Rectal smooth muscle tissue (tissue), 1 donor: ENCODE results near the gene NTNG1.
"Not testable (repeated sequence)": the region's sequence is repeated elsewhere in the genome, so short reads cannot be mapped to it uniquely, and the experiment has no call there.

Experiments used
- H3K27ac ChIP-seq: one replicate; pipeline ENCODE4 v1.7.0; 2013; ENCODE audit warnings: low read depth, low read length, inconsistent platforms
- H3K27me3 ChIP-seq: one replicate; pipeline ENCODE4 v1.7.0; 2013; ENCODE audit warnings: low read length; ENCODE audit not compliant: control insufficient read depth, insufficient read depth
- H3K36me3 ChIP-seq: one replicate; pipeline ENCODE4 v1.7.0; 2013; ENCODE audit warnings: low read length; ENCODE audit not compliant: control insufficient read depth, insufficient read depth
- H3K4me1 ChIP-seq: one replicate; pipeline ENCODE4 v1.7.0; 2013; ENCODE audit warnings: low read length; ENCODE audit not compliant: control insufficient read depth, insufficient read depth
- H3K4me3 ChIP-seq: one replicate; pipeline ENCODE4 v1.7.0; 2013; ENCODE audit warnings: low read length
- H3K9ac ChIP-seq: one replicate; pipeline ENCODE4 v1.7.0; 2013; ENCODE audit warnings: low read length

Gene NTNG1

GRCh38 chr1:107228704-107229371 lies 88.0 kb downstream of the NTNG1 start:
- H3K36me3 ChIP-seq, result no peaks in the 10 kb centered on the region

DNA sequence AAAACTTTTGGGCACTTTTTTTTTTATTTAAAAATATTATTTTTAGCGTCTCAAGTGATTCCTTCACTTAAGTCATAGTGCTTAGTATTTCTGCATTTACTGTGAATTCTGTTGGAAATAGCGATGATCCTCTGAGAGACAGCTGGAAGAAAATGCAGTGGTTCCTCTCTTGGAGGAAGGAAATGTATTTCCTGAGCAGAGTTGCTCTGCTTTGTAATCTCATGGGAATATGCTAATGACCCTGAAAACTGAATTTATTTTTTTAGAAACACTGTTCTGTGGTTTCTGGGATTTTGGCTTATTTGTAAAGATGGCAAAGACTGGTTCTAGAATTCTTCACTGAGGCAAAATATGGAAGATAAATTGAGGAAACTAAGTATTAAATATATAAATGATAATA lies 88.9 kb downstream of the NTNG1 start:
- no peaks in the 10 kb centered on the region for H3K4me1 ChIP-seq
- no peaks in the 10 kb centered on the region for H3K36me3 ChIP-seq
- H3K27ac ChIP-seq, result no peak overlapping the region
- H3K4me3 ChIP-seq, result no peak overlapping the region
- H3K27me3 ChIP-seq, result no peaks in the 10 kb centered on the region
- H3K9ac ChIP-seq, result no peak overlapping the region

More at GRCh38 chr1:107228704-107229371, 88.0 kb downstream of the NTNG1 start:
- no peak overlapping the region for H3K9ac ChIP-seq
- no peaks in the 10 kb centered on the region for H3K27me3 ChIP-seq
- no peaks in the 10 kb centered on the region for H3K4me1 ChIP-seq
- no peak overlapping the region for H3K4me3 ChIP-seq
- H3K27ac ChIP-seq, result no peak overlapping the region

DNA sequence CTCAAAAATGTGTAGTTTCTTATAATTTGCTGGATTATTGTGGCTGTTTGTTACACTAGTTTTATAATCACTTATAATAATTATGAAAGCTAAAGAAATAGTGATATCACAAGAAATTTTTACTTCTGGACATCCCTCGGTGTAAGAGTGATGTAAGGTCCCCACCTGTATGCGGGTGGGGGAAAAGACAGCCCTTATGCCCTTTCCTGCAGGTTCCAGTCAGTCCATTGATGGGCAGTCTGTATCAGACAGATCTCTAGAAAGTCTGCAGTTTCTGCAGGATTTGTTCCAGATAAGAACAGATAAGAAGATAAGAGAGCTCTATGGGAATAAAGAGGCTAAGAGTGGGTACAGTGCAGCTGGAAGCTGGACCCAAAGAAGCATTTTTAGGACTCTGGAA lies 89.3 kb downstream of the NTNG1 start:
- Histone ChIP-seq H3K36me3 (no peaks in the 10 kb centered on the region), H3K27ac (no peak overlapping the region), H3K4me1 (no peaks in the 10 kb centered on the region), H3K27me3 (no peaks in the 10 kb centered on the region), H3K9ac (no peak overlapping the region), H3K4me3 (no peak overlapping the region)

DNA sequence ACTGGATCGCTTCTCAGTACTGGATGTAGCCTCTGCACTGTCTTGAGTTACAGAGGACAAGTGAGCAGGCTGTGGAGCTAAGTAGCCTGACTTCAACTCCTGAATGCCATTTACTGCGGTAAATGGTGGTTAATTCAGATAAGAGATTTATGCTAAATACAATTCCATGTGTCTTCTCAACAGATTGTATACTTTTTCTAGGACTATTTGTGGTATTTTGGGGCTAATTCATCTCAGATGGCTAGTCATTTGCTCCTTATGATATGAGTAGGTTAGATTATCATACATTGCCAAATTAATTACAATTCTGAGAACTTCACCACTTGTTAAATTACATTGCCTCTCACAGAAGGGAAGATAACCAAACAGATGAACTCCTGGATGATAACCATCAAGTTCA lies 90.5 kb downstream of the NTNG1 start:
- Histone ChIP-seq H3K36me3 (no peaks in the 10 kb centered on the region), H3K9ac (no peak overlapping the region), H3K27ac (no peak overlapping the region), H3K27me3 (no peaks in the 10 kb centered on the region), H3K4me1 (no peaks in the 10 kb centered on the region), H3K4me3 (no peak overlapping the region)

GRCh38 chr1:107232426-107232825 lies 91.6 kb downstream of the NTNG1 start:
- no peaks in the 10 kb centered on the region for H3K27me3 ChIP-seq
- no peaks in the 10 kb centered on the region for H3K4me1 ChIP-seq
- no peak overlapping the region for H3K4me3 ChIP-seq
- H3K36me3 ChIP-seq, result no peaks in the 10 kb centered on the region
- H3K27ac ChIP-seq, result no peak overlapping the region
- H3K9ac ChIP-seq, result no peak overlapping the region

GRCh38 chr1:107236760-107237159 lies 95.9 kb downstream of the NTNG1 start:
- not testable (repeated sequence) for H3K27ac ChIP-seq, H3K4me1 ChIP-seq, H3K27me3 ChIP-seq, H3K4me3 ChIP-seq, H3K9ac ChIP-seq, H3K36me3 ChIP-seq

DNA sequence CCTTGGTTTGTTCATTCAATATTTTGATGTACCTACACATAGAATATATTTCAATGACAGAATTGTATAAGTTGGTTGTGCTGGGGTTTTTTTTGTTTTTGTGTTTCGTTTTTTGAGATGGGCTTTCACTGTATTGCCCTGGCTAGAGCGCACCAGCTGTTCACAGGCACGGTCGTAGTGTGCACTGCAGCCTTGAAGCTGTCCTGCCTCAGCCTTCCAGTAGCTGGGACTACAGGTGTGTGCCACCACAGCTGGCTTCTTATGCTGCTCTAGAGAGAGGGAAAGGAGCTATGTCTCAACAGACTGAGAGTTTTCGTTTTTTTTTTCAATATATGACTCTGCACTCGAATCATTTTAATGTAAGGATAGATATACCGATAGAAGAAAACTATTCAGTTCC lies 102.6 kb downstream of the NTNG1 start:
- Histone ChIP-seq H3K4me3 (no peak overlapping the region), H3K4me1 (no peaks in the 10 kb centered on the region), H3K9ac (no peak overlapping the region), H3K36me3 (no peaks in the 10 kb centered on the region), H3K27ac (no peak overlapping the region), H3K27me3 (no peaks in the 10 kb centered on the region)

DNA sequence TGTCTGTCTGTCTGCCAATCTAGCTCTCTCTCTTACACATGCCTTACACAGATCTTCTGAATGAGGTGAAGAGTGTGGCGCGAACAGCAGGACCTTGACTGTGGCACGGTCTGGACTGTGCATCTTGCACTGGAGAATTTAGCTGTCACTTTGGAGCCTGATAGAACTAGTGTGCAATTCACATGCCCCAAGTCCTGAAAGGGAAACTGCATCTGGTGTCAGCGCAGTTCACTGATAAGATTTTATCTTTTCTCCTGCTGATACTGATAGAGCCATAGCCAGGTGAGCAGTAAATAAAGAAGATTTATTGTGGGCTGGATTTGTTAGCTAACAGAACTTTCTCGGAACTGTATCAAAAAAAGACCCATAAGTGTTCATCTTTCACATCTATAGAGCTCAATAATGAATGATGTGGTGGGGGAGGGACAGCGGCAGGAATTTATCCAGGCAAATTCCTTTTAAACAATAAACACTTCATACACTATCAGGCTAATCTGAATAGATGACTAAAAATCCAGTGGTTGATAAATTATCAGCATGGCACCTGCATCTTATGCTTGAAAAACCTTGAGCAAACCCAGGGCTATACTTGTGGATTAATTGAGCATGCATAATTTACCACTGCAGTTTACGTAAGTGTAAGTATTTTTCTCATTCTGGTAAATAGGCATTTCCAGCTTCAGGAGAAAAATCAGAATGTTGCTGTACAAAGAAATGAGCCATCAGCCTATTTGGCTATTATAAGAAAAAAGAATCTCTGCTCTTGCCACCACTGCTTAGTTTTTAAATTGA lies 104.1 kb downstream of the NTNG1 start:
- Histone ChIP-seq H3K36me3 (no peaks in the 10 kb centered on the region), H3K9ac (no peak overlapping the region), H3K27ac (no peak overlapping the region), H3K27me3 (no peaks in the 10 kb centered on the region), H3K4me3 (no peak overlapping the region), H3K4me1 (no peaks in the 10 kb centered on the region)

DNA sequence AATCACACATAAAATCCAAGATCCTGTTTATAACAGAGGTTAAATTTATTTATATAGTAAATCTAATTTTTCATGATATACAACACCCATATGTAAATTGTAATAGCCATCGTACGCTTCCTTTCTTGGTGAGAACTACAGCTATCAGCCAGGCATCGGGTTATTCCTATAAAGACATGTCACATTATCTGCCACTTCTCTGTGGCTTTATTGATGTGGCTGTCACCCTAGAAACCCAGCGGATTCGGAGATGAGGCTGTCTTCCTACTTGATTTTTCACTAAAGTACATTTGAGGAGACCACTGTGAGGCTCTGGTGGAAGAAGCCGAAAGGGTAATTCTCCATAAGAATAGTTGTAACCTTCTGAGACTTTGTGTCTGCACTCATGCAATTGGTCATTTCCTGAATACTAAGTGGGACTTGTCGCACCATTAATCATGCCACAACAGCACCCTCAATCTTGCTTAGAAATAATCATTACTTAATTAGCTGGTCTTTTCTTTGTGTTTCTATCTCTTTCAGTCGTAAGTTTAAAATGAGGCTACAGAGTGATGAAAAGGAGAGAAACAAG lies 106.0 kb downstream of the NTNG1 start:
- no peaks in the 10 kb centered on the region for H3K27me3 ChIP-seq
- no peak overlapping the region for H3K9ac ChIP-seq
- H3K36me3 ChIP-seq, result no peaks in the 10 kb centered on the region
- no peak overlapping the region for H3K27ac ChIP-seq
- H3K4me3 ChIP-seq, result no peak overlapping the region
- H3K4me1 ChIP-seq, result no peaks in the 10 kb centered on the region

DNA sequence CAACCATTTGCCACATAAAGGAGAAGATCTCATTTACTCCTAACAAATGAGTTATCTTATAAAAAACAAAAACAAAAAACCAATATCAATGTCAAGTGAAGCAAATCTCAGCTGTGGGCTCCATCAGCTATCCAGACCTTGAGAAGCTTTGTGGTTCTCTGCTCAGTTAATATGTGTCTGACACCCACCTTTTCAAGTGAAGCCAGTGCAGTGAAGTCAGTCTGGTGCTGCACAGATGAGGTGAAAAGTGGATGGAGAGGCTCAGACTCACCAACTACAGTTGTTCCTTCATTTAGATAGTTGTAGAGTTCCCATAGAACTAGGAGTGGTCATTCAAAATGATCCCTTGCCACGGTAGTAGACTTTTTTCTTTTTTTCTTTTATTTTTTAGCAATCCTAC lies 106.8 kb downstream of the NTNG1 start:
- Histone ChIP-seq H3K36me3 (no peaks in the 10 kb centered on the region), H3K4me3 (no peak overlapping the region), H3K9ac (no peak overlapping the region), H3K4me1 (no peaks in the 10 kb centered on the region), H3K27ac (no peak overlapping the region), H3K27me3 (no peaks in the 10 kb centered on the region)

GRCh38 chr1:107250169-107250568 lies 109.3 kb downstream of the NTNG1 start:
- Histone ChIP-seq H3K4me1 (no peaks in the 10 kb centered on the region), H3K36me3 (no peaks in the 10 kb centered on the region), H3K9ac (no peak overlapping the region), H3K4me3 (no peak overlapping the region), H3K27me3 (no peaks in the 10 kb centered on the region), H3K27ac (no peak overlapping the region)

- no peaks in the 10 kb centered on the region for H3K27me3 ChIP-seq
- no peaks in the 10 kb centered on the region for H3K4me1 ChIP-seq
- H3K9ac ChIP-seq, result no peak overlapping the region
- no peaks in the 10 kb centered on the region for H3K36me3 ChIP-seq
- H3K27ac ChIP-seq, result no peak overlapping the region
- H3K4me3 ChIP-seq, result no peak overlapping the region
These were observed 110.2 kb downstream of the NTNG1 start for GRCh38 chr1:107251083-107251482.

- no peak overlapping the region for H3K27ac ChIP-seq
- no peaks in the 10 kb centered on the region for H3K4me1 ChIP-seq
- no peak overlapping the region for H3K4me3 ChIP-seq
- H3K9ac ChIP-seq, result no peak overlapping the region
- H3K27me3 ChIP-seq, result no peaks in the 10 kb centered on the region
- no peaks in the 10 kb centered on the region for H3K36me3 ChIP-seq
These were observed 111.0 kb downstream of the NTNG1 start for GRCh38 chr1:107251839-107252238.
